Measurements from ENCODE around the gene TBXAS1. TPM values are rescaled to one million over a fixed set of nuclear protein-coding genes. Genes with fewer than 3 reads are reported as not detected.

TBXAS1 gene
- total and polyA plus RNA-seq, 2 of the 8 experiments (the other 6 are each of a cell fraction or from before 2014, with no cell fraction given), result 0.86 to 2.1 TPM

DNA sequence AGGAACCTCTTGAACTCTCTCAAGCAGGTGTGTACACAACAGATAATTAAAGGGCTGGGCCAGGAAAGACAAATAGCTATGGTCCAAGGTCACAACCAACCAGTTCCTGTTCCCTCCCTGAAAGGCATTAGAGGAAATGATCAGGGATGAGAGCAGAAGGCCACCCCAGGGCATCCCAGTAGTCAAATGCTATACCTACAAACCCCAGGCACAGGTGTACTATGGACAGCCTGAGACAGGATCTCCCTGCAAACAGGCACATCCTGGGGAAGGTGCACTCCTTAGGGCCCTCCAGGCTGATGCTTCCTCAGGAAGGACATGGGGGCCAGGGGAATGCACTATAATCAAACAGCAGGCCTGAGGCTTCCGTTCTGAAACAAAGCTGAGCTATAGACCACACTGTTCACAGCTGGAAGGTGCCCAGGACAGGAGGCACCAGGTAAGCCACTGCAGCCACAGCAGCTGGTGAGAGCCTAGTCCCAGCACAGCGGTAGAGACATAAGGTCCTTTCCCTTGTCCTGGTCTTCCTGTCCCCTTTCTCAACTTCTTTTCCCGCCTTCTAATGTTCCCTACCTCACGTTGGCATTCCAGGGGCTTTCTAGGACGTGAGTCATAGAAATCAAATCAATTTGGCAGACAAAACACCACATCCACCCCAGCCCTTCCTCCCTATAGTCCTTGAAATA is 220.4 kb downstream of the TBXAS1 start:
- Histone ChIP-seq H2BK5ac (ENCODE audit: low read depth, low read length) (no peak overlapping the region), H2BK15ac (ENCODE audit: low read length) (no peak overlapping the region), H3K79me1 (ENCODE audit: low read depth, low read length) (no peaks in the 10 kb centered on the region), H3K9ac (replicated peaks in 1 of 4; ENCODE audit: extremely low read depth in 1 of 4, low read depth in 3 of 4, low read length in 3 of 4) (no peak overlapping the region), H4K5ac (ENCODE audit: insufficient read length, low read depth, low read length) (no peak overlapping the region), H3K14ac (ENCODE audit: insufficient read length) (no peak overlapping the region), H4K20me1 (replicated peaks in 1 of 2; ENCODE audit: control insufficient read depth in 1 of 2, insufficient read depth in 2 of 2, low read length in 2 of 2) (peaks cover 0 to 1% of the 10 kb centered on the region in 2 experiments), H3K23ac (ENCODE audit: insufficient read length) (no peak overlapping the region), H2AK5ac (ENCODE audit: low read depth, low read length) (no peak overlapping the region), H3K27me3 (replicated peaks in 1 of 4; ENCODE audit: control insufficient read depth in 3 of 4, extremely low read depth in 1 of 4, insufficient read depth in 3 of 4, low read length in 3 of 4) (no peaks in the 10 kb centered on the region), H3K27ac (ENCODE audit: low read depth, low read length) (no peak overlapping the region), H3K36me3 (ENCODE audit: control insufficient read depth in 2 of 4, insufficient read depth in 4 of 4, low read length in 3 of 4) (no peaks in the 10 kb centered on the region), H3K79me2 (ENCODE audit: control insufficient read depth in 1 of 2, insufficient read depth in 2 of 2, low read length in 2 of 2) (no peaks in the 10 kb centered on the region), H3K9me3 (ENCODE audit: insufficient read depth in 2 of 2, low read depth in 1 of 2, low read length in 1 of 2) (no peaks in the 10 kb centered on the region), H2BK12ac (ENCODE audit: low read depth, low read length) (no peak overlapping the region), H2BK20ac (ENCODE audit: low read length) (no peak overlapping the region), H3K18ac (ENCODE audit: extremely low read depth, low read length) (no peak overlapping the region), H2AFZ (ENCODE audit: low read length) (no peak overlapping the region), H4K8ac (ENCODE audit: extremely low read depth, insufficient read depth, low read length) (no peak overlapping the region), H4K91ac (replicated peaks; ENCODE audit: insufficient read length, low read length) (no peak overlapping the region), H3K4me1 (replicated peaks in 1 of 4; ENCODE audit: control insufficient read depth in 3 of 4, insufficient read depth in 4 of 4, low read length in 3 of 4) (no peaks in the 10 kb centered on the region), H3K4me2 (ENCODE audit: insufficient read depth in 1 of 2, low read depth in 2 of 2, low read length in 2 of 2) (no peak overlapping the region), H3K23me2 (ENCODE audit: low read depth, low read length) (0 out of 2 replicates have a peak, but pooled peaks cover 1% of the 10 kb centered on the region), H3K56ac (replicated peaks; ENCODE audit: insufficient read length, low read depth, low read length) (no peak overlapping the region), H2BK120ac (replicated peaks; ENCODE audit: low read depth, low read length) (no peak overlapping the region), H3K4me3 (ENCODE audit: extremely low read depth in 1 of 4, insufficient read depth in 2 of 4, low read depth in 3 of 4, low read length in 4 of 4) (no peak overlapping the region), H3K4ac (replicated peaks; ENCODE audit: insufficient read length, low read depth, low read length) (no peak overlapping the region)
- FAIRE-seq (no peak), DNase-seq (ENCODE audit: low read depth in 1 of 2, low spot score in 2 of 2) (peak in 1 of 2 experiments; percentile 33)
- WGBS, 2 experiments (ENCODE audit: extremely low coverage in 1 of 2, insufficient coverage in 1 of 2, insufficient read length in 1 of 2, insufficient replicate concordance in 2 of 2, low coverage in 1 of 2, low lambda C conversion rate in 2 of 2, missing lambda C conversion rate in 1 of 2), result 80% methylated on average over 5 of the region's 5 CpGs; no CpG with 5 or more reads in 1 of the 2 experiments
- CTCF ChIA-PET (ENCODE audit: partially characterized antibody), result no interaction called here
- POLR2A ChIA-PET (ENCODE audit: partially characterized antibody), result no interaction called here
- TF ChIP-seq SIRT6 (IDR thresholded peaks at IDR 0.05; ENCODE audit: low read length) (no peak), MAFK (IDR thresholded peaks at IDR 0.05; ENCODE audit: low read depth, low read length) (no peak), CTBP2 (IDR thresholded peaks at IDR 0.05; ENCODE audit: borderline replicate concordance, insufficient read depth, insufficient read length, low read length) (no peak)

Data from H1 (cell line).